A549 treated with GW870086 at 1 μM for 4 hours (cell line): Measurements from ENCODE around the gene C1QBP. TPM values are rescaled to one million over a fixed set of nuclear protein-coding genes. Genes with fewer than 3 reads are reported as not detected.

Experiments used
- total RNA-seq: library from RNA; stranded (reverse); fragments of 200-300 nt; extraction: Qiagen RNA extraction; gene quantifications from 5 replicates; pipeline ENCODE4 v1.2.3, GENCODE V29; 2022; ENCODE audit warnings: low read depth

The C1QBP gene
- total RNA-seq, result 530 to 590 TPM (median 584 TPM) in 5 replicates

GRCh38 chr17:5438716-5439445 lies at the start of gene C1QBP:
Gene C1QBP, minus strand, starts transcription at chr17:5439155. Its CDS starts 82 bp downstream, at chr17:5439073.

GRCh38 chr17:5486206-5487124 lies 47.5 kb upstream of the C1QBP start, which contains the start of gene MIS12:
Gene MIS12, plus strand, starts transcription at chr17:5486566. Its CDS starts 2,297 bp downstream, at chr17:5488863.

GRCh38 chr17:5485270-5486205 lies 46.6 kb upstream of the C1QBP start, which contains the start of gene DERL2:
Gene DERL2, minus strand, starts transcription at chr17:5486178. Its CDS starts 17 bp downstream, at chr17:5486161.

GRCh38 chr17:5419959-5420653 lies 18.8 kb downstream of the C1QBP start, which contains the start of gene RPAIN:
Gene RPAIN, plus strand, starts transcription at chr17:5420182. Its CDS starts 29 bp downstream, at chr17:5420211.

GRCh38 chr17:5419356-5419958 lies 19.5 kb downstream of the C1QBP start, which contains the start of gene NUP88:
Gene NUP88, minus strand, starts transcription at chr17:5419662. Its CDS starts 12 bp downstream, at chr17:5419650.

Other genes with a start within 250 kb of the C1QBP start
- gene ZNF594, start 247.3 kb downstream of the C1QBP start, total RNA-seq, result 0.99 to 1.7 TPM (median 1.5 TPM) in 5 replicates
- not detected in 5 replicates for gene SCIMP, start 204.3 kb downstream of the C1QBP start, total RNA-seq
- 39.4 to 43.6 TPM (median 40.7 TPM) in 5 replicates for gene RABEP1, start 156.9 kb downstream of the C1QBP start, total RNA-seq
- gene NUP88, start 19.5 kb downstream of the C1QBP start, total RNA-seq, result 66.7 to 113 TPM (median 82.9 TPM) in 5 replicates
- gene RPAIN, start 19.0 kb downstream of the C1QBP start, total RNA-seq, result 31.4 to 42.7 TPM (median 33.0 TPM) in 5 replicates
- gene DHX33, start 29.8 kb upstream of the C1QBP start, total RNA-seq, result 23.9 to 31.1 TPM (median 29.1 TPM) in 5 replicates
- 83.1 to 117 TPM (median 111 TPM) in 5 replicates for gene DERL2, start 47.0 kb upstream of the C1QBP start, total RNA-seq
- gene MIS12, start 47.4 kb upstream of the C1QBP start, total RNA-seq, result 12.4 to 17.3 TPM (median 16.7 TPM) in 5 replicates
- 2.3 to 3.5 TPM (median 2.8 TPM) in 5 replicates for gene NLRP1, start 145.4 kb upstream of the C1QBP start, total RNA-seq